Ecto neural progenitor cell (in vitro differentiated cells): ENCODE measurements around the gene SNTG2.
"Not testable (repeated sequence)": the region's sequence is repeated elsewhere in the genome, so short reads cannot be mapped to it uniquely, and the experiment has no call there.

Experiments
- DNase-seq: peaks from one replicate; pipeline ENCODE4 v3.0.0-alpha.2; 2018; ENCODE audit warnings: low spot score

The SNTG2 gene

DNA sequence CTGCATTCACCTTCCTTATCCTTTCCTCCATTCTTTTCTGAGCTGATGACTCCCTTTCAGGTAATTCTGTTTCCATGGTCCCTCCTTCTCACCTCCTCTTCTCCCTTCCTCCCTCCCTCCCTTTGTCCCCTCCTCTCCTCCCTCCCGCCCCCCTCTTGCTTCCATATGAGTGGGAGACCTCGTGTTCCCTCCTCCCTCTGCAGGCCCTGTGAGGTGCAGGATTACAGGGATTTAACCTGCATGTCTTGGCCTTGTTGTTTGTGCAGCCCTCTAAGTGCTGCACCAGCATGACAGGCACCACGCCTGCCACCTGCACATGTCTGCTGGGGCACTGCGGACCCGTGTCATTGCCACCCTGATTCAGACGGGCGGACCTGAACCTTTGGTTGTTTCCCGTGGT lies 103.1 kb downstream of the SNTG2 start:
- DNase-seq = no peak

DNA sequence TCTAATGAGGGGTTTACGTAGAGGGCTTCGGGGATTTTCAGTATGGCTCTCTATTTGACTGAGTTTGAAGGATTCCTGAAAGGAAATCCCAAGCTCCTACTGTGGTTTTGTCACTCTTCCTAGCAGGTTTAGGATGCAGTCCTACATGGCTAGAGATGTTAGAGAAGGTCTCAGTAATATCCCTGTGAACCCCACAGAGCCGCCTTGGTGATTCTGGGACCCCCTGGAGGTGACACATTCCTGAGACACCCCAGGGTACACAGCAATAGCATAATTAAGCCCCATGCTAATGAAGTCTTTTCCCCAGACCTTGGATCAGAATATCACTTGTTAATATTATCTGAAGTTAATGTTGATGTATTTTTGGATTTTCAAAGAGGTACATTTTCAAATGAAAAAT lies 103.8 kb downstream of the SNTG2 start:
- DNase-seq = no peak

DNA sequence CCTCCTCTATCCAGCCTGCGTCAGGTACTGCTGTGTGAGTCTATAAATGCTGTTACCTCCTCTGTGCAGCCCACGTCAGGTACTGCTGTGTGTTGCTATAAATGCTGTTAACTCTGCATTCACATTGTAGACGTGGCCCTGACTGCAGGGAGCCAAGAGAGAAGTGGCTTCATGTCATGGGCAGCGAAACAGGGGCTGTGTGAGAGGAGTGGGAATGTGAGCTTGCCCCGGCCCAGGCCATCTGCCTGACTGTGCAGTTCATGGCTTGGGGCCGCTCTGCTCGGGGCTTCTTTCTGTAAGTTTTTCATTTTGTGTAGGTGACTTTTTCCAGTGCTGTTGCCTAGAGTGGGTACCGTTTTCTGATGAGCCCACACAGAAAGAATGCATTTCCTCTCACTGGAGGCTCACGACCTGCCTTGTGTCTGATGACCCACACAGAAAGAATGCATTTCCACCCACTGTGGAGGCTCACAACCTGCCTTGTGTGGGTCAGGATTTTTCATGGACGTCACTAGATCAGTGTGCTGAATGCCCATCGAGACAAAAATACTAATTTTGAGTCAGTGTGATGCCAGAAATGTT lies 104.5 kb downstream of the SNTG2 start:
- DNase-seq = no peak

DNA sequence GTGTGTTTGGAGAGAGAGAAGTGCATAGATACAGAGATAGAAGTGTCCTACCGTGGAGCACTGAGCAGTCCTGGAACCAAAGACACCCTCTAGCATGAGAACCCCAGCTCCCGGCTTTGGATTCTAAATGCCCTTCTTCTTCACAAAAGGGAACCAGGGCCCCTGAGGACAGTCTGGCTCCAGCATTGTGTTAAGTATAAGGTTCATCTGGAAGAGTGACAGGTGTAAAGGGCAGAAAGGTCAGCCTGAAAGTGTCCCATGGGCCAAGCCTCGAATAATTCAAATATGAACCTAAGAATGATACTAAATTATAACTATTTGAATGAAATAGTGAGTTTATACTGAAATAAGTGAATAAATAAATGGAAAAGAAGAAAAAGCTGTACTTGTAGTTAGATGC lies 109.7 kb downstream of the SNTG2 start:
- DNase-seq = no peak

DNA sequence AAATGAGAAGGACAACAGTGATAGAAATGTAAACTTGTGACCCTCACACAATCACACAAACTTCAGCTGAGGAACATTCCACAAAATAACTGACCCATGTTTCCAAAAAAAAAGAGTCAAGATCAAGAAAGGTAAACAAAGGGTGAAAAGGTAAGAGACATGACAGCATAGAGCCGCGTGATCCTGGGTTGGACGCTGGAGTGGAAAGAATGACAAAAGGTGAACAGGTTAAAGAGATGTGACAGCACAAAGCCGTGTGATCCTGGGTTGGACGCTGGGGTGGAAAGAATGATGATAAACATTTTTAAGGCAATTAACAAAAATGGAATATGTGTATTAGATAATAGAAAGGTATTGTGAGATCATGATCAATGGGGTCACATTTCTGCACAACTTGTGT lies 110.3 kb downstream of the SNTG2 start:
- DNase-seq = no peak

- no peak for DNase-seq
Measured at GRCh38 chr2:1068241-1068640, 117.6 kb downstream of the SNTG2 start.

- no peak for DNase-seq
Measured at GRCh38 chr2:1068822-1069221, 118.2 kb downstream of the SNTG2 start.

DNA sequence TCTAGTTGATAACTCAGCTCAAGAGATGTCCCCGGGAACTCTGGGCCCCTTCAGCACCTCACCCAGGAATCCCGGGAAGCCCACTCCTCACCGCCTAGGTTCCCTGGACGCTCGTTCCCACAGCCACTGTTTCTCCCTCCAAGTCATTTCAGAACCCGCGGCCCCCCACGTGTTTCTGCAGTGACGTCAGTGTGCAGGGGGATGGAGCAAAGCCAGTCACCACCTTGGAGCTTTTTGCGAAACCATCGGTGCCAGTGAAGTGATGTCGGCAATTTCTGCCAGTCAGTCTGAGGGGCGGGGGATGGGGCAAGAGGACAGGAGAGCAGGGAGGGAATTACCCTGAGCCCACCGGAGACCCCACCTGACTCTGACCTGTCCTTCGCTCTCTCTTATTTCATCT lies 119.2 kb downstream of the SNTG2 start:
- no peak for DNase-seq

DNA sequence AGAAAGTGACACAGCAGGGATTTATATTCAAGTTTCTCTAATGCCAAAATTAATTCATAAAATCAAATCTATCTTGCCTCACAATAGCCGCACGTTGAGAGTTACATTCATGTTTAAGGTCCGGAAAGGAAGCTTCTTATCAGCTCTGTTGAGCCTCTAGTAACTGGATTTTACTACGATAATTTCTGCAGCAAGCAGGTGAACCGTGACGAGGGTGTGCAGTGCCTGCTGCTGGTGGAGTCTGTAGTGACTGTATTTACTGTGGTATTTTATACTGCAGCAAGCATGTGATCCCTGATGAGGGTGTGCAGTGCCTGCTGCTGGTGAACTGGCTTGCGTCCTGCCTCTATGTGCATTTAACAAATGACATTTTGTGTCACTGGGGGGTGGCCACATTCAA lies 120.0 kb downstream of the SNTG2 start:
- DNase-seq = no peak

GRCh38 chr2:1071650-1072049 lies 121.0 kb downstream of the SNTG2 start:
- no peak for DNase-seq

GRCh38 chr2:1072250-1072649 lies 121.6 kb downstream of the SNTG2 start:
- DNase-seq = no peak

GRCh38 chr2:1077911-1078310 lies 127.3 kb downstream of the SNTG2 start:
- no peak for DNase-seq

DNA sequence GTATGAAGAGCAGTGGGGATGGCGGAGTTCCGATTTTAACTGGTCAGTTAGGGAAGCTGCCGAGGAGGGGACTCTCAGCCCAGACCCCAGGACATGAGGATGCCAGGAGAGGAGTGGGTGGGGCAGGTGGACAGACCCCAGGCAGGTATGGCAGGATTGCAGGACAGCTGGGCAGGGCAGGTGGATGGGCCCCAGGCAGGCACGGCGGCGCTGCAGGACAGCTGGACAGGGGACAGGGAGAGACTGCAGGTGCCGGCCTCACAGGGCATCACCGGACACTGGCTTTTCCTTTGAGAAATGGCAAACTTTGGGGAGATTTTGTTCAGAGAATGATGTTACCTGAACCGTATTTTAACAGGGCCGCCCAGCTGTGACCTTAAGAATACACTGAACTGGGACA lies 127.7 kb downstream of the SNTG2 start:
- DNase-seq = no peak

DNA sequence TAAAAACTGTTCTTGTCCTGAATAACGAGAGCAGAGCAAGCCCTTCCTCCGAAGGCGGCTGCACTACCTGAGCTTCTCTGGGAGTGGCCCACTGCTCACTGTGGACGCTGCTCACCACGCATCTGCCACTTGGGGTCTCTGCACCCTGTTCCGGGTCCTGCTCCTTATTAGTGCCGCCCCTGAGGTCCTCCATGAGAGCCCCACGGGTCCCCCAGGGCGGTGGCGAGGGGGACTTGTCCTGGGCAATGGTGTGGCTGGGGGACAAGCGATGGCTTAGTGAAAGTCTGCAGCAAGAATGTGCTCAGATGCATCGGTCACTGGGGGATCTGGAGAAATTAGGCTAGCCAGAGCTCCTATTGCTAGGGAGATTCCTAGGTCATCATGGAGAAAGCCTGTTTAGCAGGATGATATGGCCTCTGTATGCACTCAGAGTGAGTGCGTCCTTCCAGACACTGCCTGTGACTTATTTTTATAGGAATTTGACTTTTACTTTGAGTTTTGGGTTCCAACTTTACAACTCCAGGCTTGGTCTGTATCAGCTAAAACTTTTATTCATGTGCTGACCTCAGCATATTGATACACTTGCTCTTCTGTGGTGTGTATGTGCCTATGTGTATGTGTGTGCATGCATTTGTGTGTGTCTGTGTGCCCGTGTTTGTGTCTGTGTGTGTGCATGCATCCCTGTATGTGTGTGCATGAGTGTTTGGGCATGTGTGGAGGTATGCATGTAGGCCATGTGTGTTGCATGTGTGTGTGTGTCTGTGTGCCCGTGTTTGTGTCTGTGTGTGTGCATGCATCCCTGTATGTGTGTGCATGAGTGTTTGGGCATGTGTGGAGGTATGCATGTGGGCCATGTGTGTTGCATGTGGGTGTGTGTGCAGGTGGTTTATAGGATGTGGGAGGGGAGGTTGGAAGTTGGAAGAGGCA lies 129.5 kb downstream of the SNTG2 start:
- no peak for DNase-seq

GRCh38 chr2:1081451-1082225 lies 131.0 kb downstream of the SNTG2 start:
- DNase-seq = no peak

- no peak for DNase-seq
Measured at GRCh38 chr2:1082456-1083205, 132.0 kb downstream of the SNTG2 start.

DNA sequence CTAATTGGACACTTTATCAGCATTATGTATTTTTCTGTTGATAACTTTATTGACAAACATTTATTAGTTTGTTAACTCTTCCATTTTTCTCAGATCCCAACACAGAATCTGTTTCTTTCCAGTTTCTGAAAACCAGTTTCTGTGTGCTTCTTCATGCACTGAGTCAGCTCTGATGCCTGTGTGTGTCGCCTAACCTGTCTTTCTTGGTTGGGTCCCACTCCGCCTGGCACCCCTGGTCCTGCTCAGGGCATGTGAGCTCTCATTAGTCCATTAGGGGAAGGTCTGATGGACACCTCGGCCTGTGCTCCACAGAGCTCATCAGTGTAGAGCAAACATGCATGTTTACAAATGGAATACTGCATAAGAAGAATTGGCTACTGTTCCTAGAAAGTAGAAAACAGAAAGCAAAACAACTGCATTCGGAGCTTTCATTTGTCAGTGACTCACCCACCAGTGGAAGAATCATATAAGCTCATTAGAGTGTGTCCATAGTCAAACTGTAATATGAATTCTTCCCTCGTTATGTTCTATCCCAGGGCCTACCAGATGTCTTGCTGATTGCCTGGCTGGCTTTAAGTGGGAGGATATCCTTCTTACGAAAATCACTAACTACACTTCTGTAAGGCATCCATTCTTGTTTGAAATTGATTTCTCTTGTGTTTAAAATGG lies 137.7 kb downstream of the SNTG2 start:
- no peak for DNase-seq

DNA sequence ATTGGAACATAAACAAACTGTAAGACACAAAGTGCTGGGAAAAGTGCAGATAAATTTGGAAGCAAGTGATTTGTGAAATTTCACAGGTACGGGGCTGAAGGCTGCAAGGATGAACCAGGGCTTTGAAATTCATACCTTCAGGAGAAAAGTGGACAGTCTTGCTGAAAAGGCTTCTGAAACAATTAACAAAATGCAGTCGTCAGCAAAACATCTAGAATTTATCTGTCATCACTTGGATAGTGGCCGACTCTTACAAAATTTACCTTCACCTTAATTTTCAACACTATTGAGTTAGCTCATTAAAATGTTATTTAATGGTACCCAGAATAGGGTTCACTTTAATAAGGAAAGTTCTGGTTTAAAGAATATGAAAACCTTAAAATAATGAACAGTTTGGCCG lies 138.3 kb downstream of the SNTG2 start:
- no peak for DNase-seq

DNA sequence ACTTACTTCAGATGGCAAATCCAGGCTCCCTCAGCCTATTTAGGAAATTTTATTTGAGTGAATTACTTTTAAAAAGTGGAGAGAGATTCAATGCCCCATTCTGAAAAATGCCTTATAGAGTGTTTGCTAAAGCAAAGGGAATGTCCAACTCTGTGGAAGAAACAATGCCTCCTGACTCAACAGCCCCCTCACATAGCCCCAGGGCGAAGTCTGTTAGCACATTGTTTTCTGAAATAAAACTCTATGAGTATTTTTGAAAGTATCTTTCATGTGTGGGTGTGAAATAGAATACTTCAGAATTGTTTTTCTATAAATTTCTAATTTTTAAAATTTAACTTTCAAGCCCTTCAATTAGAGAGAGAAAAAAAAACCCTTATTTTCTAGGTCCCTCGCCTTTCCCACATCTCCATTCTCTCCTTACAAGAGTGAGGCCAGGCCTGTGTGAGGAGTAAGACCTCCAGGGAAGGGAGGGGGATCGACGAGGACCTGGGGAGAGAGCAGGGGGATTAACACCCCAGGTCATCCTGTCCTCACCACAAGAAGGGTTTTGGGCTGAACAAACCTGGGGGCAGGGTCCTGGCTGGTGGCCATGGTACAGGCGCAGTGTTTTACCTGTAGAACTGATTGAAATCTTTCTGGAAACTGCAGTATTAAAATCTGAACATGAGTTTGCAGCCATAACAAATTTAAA lies 141.4 kb downstream of the SNTG2 start:
- DNase-seq = no peak

DNA sequence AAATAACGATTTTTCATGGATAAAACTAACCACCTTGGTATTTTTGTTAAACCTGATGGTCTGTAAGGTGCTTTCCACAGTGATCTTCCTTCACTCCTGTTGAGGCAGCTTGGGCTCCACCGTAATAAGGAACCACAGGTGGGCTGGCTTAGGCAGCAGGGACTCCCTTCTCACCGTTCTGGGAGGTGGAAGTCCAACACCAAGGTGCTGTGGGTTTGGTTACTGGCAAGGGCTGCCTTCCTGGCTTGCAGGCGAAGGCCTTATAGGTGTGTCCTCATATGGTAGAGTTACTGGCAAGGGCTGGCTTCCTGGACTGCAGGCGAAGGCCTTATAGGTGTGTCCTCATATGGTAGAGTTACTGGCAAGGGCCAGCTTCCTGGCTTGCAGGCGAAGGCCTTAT lies 143.0 kb downstream of the SNTG2 start:
- not testable (repeated sequence) for DNase-seq

DNA sequence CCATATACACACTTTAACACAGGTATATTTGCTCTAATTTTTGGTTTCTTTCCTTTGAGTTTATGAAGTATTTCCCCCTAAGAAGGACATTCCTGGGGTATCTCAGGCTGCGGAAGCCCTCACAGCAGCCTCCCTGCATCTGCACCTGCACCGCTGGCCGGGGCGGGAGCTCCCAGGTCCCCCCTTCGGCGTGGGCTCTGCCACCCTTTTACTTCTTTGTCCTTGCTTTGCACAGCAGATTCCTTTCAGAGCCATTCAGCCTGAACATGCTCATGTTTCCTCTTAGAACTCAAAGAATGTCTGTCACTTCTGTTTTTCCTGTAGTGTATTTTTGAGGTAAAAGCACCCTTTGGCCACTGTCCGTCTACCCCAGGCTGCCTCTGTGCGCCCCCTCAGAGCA lies 146.5 kb downstream of the SNTG2 start:
- no peak for DNase-seq
